Stimulated activated CD4-positive, alpha-beta T cell treated with anti-CD3 and anti-CD28 coated beads, Interleukin-12 subunit alpha, Interleukin-12 subunit beta, amount 100 ng/mL, for 48 hours (primary cell): ENCODE measurements around the gene GATA6.
"Not testable (repeated sequence)": the region's sequence is repeated elsewhere in the genome, so short reads cannot be mapped to it uniquely, and the experiment has no call there.

ENCODE experiments used
- DNase-seq, 3 donors: peaks; one replicate each; pipeline ENCODE4 v3.0.0-alpha.2; 2020; ENCODE audit warnings: low read depth in 2 of 3, low spot score in 1 of 3

Gene GATA6

DNA sequence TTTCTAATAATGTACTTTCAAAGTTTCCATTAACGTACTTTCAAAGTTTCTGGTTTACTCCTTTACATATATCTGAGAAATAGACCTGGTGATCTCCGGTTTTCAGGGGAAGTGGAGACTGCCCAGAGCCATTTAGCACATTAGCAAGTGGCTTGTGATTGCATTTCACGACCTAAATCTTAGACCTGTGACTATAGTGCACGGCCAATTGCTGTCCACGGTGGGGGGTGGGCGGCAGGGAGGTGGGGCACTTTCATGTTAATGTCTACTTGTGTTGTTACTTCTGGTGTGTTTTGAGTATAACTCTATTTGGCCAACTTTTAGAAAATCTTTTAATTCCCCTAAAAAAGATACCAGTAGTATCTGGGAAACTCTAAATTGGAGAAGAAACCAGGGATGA is 11.3 kb downstream of the GATA6 start:
- DNase-seq: no peak

- no peak for DNase-seq
These were observed 13.7 kb downstream of the GATA6 start for GRCh38 chr18:22182884-22183697.

- no peak for DNase-seq
These were observed 14.3 kb downstream of the GATA6 start for GRCh38 chr18:22183698-22184170.

- DNase-seq: not testable (repeated sequence)
These were observed 15.2 kb downstream of the GATA6 start for GRCh38 chr18:22184573-22184972.

- no peak for DNase-seq
These were observed 15.9 kb downstream of the GATA6 start for GRCh38 chr18:22185273-22185672.

GRCh38 chr18:22185771-22186386 is 16.5 kb downstream of the GATA6 start:
- DNase-seq: no peak

DNA sequence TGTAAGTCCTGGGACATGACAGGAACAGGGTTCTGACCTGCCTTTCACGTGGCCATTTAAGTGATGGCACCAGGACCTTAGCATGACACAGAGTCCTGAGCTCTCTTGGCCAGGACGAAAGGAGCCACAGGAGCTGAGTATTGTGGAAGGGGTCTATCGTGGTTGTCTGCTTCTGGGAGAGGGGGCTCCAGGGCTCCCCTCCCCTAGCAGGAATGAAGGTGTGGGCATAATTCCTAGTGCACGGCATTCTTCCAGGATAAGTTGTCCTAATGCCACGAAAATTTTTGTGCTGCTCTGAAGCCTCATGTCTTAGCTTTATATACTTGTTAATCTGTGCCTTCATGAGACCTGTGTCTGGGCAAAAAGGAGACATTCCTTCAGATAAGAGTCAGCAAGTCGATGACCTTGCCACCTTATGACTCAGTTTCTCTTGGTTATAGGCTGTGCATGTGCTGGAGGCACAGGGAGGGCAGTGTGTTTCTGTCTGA is 17.1 kb downstream of the GATA6 start:
- no peak for DNase-seq

GRCh38 chr18:22188559-22189267 is 19.3 kb downstream of the GATA6 start:
- no peak for DNase-seq

DNA sequence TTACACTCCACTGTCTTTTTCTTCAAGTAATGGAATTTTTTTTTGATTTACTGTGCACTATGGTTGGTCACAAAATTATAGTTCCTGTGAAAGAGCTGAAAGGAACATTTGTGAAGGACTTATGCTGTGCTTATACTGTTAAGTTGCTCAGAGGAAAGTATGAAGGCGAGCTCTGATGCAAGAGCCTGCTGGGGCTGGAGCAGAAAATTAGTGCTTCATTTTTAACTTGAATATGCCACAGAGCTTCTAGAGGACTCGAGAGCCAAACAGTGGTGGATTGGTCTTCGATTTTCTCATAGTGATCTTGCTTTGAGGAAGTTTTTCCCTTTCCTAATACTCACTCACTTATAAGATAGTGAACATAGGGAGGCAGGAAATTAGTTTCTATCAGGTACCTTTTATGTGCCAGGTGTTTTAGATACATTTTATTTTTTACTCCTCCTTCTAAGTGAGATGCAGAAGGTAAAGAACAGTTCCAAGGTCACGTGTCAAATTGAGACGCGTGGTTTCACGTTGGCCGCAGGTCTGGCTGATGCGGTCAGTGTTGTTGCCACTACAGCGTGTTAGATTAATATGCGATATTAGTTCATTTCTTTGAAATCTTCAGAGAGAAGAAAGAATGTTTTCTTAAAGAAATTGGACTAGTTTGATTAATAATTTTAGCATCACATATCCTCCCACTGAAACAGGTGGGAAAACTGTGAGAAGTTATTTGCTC is 20.2 kb downstream of the GATA6 start:
- DNase-seq: no peak

DNA sequence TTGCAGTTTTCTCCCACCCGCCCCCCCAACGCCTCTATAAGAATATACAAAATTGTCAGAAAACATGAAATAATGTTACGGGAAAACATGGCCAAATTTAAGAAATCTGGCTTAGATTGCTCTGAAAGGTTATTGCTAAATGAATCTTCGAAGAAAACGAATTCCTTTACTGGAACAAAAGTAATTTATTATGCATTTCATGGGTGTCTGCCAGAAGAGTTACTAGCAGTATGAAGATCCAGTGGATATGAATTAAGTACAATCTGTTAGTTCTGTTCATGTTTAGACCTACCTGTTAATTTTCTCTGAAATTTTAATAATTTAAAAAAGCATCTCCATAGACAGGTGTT is 21.9 kb downstream of the GATA6 start:
- DNase-seq: no peak

- DNase-seq: no peak
These were observed 22.5 kb downstream of the GATA6 start for GRCh38 chr18:22191923-22192322.

- DNase-seq: no peak
These were observed 24.1 kb downstream of the GATA6 start for GRCh38 chr18:22193466-22193865.

DNA sequence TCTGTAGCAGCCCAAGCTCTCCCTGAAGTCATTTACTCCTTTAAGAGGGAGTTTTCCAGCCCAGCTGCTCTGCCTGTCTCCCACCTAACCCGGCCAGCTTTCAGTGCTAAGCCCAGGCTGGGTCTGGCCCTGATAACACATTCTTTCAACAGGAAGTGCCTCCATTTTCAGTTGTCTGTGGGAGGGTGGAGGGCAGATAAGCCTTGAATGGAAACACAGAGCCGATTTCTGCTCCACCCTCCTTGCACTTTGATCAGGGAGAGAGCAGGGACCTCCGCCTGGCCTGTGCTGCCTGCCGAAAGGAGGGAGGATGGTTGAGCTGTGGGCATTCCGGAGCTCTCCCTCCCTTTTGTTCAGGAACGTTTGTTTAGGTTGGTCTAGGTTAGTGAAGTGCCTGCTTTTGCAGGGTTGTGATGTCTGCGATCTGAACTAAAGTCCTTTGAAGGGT is 24.8 kb downstream of the GATA6 start:
- no peak for DNase-seq

- no peak for DNase-seq
These were observed 25.7 kb downstream of the GATA6 start for GRCh38 chr18:22195052-22195451.

DNA sequence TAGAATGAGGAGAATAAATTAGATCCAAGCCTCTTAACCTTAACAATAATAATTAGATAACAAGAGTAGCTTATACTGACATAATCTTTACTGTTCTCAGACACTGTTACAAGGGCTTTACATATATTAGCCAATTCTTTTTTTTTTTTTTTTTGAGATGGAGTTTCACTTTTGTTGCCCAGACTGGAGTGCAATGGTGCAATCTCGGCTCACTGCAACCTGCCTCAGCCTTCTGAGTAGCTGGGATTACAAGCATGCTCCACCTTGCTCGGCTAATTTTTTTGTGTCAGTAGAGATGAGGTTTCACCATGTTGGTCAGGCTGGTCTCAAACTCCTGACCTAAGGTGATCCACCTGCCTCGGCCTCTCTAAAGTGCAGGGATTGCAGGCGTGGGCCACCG is 27.6 kb downstream of the GATA6 start:
- not testable (repeated sequence) for DNase-seq

GRCh38 chr18:22197668-22198067 is 28.3 kb downstream of the GATA6 start:
- no peak for DNase-seq

DNA sequence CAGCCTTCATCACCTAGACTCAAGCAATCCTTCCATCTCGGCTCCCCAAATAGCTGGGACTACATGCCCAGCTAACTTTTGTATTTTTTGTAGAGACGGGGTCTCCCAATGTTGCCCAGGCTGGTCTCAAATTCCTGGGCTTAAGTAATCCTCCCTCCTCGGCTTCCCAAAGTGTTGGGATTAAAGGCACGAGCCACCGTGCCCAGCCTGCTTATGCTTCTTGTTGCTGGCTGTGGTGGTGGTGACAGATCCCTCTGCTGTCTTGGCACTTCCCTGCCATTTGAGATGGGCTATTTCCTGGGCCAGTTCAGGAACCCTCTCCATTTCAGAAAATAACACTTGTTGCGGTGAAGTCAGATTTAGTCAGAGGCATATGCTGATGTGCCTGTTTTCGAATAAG is 28.8 kb downstream of the GATA6 start:
- DNase-seq: no peak

DNA sequence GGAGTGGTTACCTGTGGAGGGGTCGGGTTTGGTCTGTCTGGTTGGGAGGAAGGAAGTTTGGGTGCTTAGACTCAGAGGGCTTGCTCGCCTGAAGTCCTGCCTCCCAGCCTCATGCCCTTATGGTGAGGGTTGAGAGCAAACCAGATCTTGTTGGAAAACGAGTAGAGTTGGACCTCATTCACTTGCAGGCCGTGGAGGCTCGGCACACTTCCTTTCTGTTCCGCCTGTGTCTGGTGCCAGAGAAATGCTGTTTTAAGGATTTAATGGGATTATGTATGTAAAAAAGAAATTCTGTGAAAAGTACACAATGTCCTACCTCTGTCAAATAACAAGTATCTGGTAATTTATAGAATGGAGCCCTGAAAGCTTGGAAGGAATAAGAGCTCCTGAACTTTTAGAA is 29.6 kb downstream of the GATA6 start:
- DNase-seq: no peak

- DNase-seq: no peak
These were observed 31.3 kb downstream of the GATA6 start for GRCh38 chr18:22200611-22201225.

GRCh38 chr18:22203035-22203434 is 33.6 kb downstream of the GATA6 start:
- DNase-seq: no peak
